GM12873 (cell line): ENCODE results near the gene ZNF280C.

Experiments used
- TF ChIP-seq, protein P1 (sequence below): IDR thresholded peaks from 2 replicates; pipeline ENCODE4 v1.5.1; 2012; ENCODE audit warnings: low read depth, mild to moderate bottlenecking, moderate library complexity, low read length, control low read depth; ENCODE audit not compliant: insufficient read depth; ENCODE audit errors: missing control alignments

The ZNF280C gene

DNA sequence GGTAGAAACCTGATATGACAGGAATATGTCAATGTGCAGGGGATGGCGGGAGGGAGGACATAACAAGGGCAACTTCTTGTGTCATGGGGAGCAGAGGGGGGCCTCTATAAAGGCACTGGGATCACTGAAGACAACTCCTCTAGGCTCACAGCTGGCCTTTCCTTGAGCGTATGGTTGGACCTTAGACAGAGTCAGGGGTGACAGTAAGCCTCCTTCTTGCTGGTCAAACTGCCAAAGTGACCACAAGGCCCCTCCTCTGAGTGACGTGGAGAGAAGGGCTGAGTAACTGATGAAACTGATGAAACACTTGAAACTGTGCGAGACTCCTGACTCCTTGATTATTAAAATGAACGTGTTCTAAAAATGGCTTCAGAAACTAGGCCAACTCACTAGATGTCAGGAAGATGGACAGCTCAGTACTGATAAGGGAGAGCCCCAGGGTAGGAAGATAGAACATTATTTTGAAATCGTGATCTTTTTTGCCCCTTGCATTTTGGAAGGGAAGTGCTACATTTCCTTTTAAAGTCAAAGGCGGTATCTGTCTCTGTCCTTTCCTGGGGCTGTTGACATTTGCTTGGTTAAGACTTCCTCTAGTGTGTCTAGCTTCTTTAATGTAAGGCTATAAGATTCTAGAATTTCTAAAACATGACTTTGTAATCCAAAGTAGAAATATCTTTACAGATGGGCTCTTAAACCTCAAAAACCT lies 95.4 kb downstream of the ZNF280C start:
- TF ChIP-seq, protein P1, sequence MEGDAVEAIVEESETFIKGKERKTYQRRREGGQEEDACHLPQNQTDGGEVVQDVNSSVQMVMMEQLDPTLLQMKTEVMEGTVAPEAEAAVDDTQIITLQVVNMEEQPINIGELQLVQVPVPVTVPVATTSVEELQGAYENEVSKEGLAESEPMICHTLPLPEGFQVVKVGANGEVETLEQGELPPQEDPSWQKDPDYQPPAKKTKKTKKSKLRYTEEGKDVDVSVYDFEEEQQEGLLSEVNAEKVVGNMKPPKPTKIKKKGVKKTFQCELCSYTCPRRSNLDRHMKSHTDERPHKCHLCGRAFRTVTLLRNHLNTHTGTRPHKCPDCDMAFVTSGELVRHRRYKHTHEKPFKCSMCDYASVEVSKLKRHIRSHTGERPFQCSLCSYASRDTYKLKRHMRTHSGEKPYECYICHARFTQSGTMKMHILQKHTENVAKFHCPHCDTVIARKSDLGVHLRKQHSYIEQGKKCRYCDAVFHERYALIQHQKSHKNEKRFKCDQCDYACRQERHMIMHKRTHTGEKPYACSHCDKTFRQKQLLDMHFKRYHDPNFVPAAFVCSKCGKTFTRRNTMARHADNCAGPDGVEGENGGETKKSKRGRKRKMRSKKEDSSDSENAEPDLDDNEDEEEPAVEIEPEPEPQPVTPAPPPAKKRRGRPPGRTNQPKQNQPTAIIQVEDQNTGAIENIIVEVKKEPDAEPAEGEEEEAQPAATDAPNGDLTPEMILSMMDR, result no peak

DNA sequence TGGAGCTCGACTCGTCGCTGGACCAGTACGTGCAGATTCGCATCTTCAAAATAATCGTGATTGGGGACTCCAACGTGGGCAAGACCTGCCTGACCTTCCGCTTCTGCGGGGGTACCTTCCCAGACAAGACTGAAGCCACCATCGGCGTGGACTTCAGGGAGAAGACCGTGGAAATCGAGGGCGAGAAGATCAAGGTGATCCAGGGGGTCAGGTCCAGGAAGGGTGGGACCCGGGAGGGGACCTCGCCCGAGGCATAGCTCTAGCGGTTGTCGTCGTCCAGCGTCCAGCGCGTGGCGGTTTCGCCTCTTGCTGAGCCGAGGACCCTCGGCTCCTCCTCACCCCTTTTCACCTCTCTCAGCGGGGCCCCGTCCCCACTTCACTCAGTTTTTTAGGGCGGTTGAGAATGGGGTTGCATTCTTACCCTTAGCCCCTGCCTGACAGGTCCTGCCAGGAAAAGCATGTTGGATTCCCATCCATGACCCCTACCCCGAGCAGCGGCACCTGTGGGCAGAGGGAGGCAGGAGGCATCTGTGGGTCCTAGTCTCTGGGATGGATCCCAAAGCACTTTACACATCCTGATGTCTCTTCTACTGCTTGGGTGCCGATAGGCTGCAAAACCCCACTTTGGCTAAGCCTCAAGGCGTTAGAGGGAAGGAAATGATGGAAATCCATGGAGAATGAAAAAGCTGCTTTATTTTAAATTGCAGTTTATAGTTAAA lies 96.4 kb downstream of the ZNF280C start:
- TF ChIP-seq, protein P1, result no peak

DNA sequence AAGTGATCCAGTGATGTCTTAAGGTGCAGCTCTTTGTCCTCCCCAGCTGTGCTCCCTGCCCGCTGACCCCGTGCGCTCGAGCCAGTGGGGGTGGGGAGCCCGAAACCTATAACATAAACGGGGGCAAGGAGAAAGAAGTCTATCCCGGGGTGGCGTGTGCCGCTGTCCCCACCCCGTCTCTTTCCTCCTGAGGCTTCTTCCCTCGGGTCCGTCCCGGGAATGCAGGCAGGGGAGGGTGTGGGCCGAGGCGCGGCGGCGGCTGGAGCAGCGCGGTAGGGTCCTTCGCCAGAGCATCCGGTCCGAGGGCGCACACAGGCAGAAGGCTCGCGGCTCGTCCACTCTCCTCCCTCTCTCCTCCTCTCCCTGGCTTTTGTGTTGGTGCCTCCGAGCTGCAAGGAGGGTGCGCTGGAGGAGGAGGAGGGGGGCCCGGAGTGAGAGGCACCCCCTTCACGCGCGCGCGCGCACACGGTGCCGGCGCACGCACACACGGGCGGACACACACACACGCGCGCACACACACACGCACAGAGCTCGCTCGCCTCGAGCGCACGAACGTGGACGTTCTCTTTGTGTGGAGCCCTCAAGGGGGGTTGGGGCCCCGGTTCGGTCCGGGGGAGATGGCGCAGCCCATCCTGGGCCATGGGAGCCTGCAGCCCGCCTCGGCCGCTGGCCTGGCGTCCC lies 97.1 kb downstream of the ZNF280C start, which contains the start of gene RAB33A:
TSS of gene RAB33A (plus strand) at position 517 of the 681 bp plus-strand sequence. CDS start at position 618, 101 bp downstream.
- TF ChIP-seq, protein P1, result no peak

DNA sequence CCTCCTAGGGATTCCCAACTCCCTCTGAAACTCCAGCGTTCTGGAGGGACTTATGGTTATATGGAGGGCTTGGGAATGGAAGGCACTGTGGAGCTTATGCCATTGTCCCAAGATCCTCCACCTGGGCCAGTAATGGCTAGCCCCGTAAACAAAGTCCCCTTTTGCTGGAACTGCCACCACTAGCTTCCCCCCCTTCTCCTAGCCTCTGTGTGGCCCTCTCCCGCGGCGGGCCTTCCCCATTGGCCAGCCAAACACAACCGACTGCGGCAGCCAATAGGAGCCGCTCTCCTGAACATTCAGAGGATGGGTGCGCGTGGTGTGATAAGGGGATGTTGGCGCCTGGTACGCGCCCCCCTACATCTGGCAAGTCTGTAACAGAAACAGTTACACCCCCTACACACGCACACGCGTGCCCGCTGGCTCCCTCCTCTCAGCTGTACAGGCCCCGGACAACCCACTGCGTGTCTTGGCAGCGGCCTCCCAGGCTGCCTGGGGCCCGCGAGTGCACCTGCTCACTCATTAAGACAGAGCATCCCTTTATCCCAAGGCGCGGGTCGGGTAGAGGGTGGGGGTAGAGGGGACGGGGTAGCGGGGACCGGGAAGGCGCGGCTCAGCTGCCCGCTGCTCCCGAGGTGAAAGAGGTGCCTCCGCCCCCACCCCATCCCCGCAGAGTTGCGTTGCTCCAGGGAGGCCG lies 97.8 kb downstream of the ZNF280C start:
- TF ChIP-seq, protein P1, result no peak

DNA sequence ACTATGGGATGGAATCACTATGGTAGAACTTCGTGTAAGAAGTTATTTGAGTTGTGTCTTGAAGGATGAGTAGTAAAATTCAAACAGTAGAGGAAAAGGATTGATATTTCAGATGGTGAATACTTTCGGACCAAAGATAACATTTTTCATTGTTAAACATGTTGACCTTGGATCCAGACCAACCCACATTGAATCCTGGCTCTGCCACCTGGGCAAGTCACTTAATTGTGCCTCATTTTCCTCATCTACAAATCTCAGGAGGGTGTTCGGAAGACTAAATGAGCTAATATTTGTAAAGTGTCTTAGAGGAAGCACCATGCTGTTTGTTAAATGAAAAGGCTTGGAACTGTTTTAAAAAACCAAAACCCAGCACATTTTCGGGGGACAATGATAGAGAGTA lies 101.7 kb downstream of the ZNF280C start:
- TF ChIP-seq, protein P1, result no peak

DNA sequence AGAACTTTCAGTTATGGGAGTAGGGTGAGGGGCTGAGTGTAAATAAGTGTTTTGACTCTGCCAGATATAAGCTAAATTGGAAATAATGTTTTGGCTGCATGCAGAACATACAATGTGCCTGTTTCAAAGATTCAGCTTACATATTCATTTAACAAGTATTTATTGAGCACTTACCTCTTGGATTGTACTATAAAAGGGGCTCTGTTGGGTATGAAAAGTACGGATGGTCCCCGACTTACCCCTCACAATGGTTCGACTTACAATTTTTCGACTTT lies 102.3 kb downstream of the ZNF280C start:
- TF ChIP-seq, protein P1, result no peak
